Stimulated activated CD8-positive, alpha-beta memory T cell treated with anti-CD3 and anti-CD28 coated beads, Interleukin-12 subunit alpha, Interleukin-12 subunit beta, amount 100 ng/mL, for 24 hours (primary cell): ENCODE results near the gene ZNG1B.
"Not testable (repeated sequence)": the region's sequence is repeated elsewhere in the genome, so short reads cannot be mapped to it uniquely, and the experiment has no call there.

Experiments
- DNase-seq: peaks from one replicate; pipeline ENCODE4 v3.0.0-alpha.2; 2020; ENCODE audit errors: extremely low read depth

The ZNG1B gene

GRCh38 chr2:113503094-113504042 is 65.9 kb downstream of the ZNG1B start:
- DNase-seq, result not testable (repeated sequence)

GRCh38 chr2:113504081-113504480 is 66.6 kb downstream of the ZNG1B start:
- not testable (repeated sequence) for DNase-seq

- DNase-seq, result not testable (repeated sequence)
Observed at GRCh38 chr2:113507394-113508140, 70.1 kb downstream of the ZNG1B start.

- not testable (repeated sequence) for DNase-seq
Observed at GRCh38 chr2:113508187-113508586, 70.7 kb downstream of the ZNG1B start.

GRCh38 chr2:113510913-113511312 is 73.4 kb downstream of the ZNG1B start:
- DNase-seq, result not testable (repeated sequence)

- DNase-seq, result not testable (repeated sequence)
Observed at GRCh38 chr2:113511859-113512258, 74.4 kb downstream of the ZNG1B start.

GRCh38 chr2:113515457-113515856 is 78.0 kb downstream of the ZNG1B start:
- DNase-seq, result not testable (repeated sequence)

GRCh38 chr2:113515995-113516394 is 78.5 kb downstream of the ZNG1B start:
- DNase-seq, result not testable (repeated sequence)

DNA sequence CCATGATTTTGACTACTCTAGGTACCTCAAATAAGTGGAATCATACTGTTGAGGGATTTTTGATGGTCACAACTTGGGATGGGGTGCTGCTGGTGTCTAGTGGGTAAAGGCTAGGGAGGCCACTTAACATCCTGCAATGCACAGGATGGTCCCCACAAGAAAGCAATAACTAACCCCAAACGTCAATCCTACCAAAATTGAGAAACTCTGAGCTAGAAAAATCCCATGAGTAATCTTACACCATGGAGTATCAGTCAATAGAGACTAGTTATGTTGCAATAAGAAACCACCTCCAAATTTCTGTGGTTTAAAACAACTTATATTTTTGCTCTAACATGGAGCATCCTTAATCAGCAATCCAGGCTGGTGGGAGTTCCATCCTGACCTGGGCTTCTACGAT is 79.5 kb downstream of the ZNG1B start:
- not testable (repeated sequence) for DNase-seq

DNA sequence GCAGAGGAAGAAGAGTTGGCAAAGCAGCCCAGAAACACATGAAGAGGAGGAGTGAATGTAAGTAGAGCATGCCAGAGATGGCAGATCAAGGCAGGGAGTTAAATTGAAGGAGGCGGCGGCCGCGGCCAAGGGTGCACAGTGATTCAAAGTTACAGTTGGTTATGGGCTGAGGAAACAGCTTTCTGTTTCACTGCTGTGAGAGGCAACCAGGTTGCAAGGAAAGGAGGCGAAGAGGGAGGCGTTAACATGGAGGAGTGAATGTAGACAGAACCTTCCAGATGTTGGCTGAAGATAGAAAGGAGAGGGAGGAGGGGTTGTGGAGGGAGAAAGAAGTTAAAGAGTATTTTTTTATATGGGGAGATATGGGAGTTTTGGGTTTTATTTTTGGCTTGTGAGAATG is 83.3 kb downstream of the ZNG1B start:
- not testable (repeated sequence) for DNase-seq

DNA sequence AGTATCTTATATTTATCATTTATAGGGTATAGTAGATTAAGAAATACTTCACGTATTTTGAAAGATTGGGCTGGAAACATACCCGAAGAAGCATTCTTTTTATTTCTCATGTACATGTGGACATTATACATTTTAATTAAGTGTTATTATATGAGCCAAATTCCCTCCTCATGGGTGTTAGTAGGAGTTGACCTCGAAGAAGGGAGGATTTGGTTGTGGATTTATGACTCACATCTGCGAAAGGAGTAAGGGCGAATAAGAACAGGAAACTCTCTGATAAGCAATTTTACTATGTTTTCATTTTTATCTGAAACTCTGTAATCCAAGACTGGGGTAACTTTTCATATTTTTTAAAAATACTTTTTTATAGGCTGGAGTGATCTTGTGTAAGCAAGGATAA is 84.0 kb downstream of the ZNG1B start:
- not testable (repeated sequence) for DNase-seq

DNA sequence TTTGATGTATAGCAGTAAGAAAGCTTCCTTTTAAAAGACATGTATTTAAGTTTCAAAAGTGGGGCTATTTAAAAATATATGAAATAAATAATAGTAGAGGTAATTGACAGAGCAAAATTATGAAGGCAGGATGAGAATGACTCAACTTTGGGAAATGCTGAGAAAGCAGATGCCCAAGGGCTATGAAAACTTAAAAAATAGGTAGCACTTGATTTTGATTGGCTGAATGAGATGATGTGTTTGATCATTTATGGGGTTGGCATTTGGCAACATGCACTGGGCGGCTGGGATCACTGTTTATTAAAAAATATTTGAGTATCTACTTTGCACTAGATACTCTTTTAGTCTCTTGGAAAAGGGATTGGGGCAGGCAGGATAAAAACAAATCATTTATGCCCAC is 87.5 kb downstream of the ZNG1B start:
- not testable (repeated sequence) for DNase-seq

DNA sequence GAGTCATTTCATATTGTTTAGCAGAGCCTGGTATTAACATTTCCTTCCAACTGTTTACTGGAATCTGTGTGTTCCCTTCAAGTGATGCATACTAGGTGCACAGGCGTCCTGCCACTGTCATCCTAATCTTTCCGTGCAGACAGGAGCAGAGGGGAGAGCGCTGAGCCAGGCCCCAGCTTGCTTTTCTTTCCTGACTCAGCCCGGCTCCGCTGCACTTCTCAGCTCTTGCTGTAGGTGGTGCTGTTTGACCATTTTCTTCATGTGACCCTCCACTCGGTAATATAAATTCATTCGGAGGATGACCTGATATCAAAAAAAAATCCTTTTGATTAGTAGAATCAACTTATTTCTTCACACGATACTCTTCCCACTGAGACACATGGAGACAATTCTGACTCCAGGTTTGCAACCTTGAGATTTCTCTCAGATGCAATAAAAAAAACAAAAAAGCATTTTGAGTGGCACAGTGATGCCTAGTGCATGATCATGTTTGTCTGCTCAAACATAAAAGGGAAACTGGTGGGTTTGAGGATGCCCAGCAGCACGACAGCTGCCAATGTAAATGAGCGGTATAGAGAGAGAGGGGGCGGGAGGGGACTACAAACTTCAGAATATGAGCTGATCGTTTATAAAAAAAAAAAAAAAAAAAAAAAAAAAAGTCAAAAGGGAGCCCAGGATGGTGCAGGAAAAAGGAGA is 90.0 kb downstream of the ZNG1B start:
- DNase-seq, result not testable (repeated sequence)

GRCh38 chr2:113528126-113528525 is 90.6 kb downstream of the ZNG1B start:
- DNase-seq, result not testable (repeated sequence)

DNA sequence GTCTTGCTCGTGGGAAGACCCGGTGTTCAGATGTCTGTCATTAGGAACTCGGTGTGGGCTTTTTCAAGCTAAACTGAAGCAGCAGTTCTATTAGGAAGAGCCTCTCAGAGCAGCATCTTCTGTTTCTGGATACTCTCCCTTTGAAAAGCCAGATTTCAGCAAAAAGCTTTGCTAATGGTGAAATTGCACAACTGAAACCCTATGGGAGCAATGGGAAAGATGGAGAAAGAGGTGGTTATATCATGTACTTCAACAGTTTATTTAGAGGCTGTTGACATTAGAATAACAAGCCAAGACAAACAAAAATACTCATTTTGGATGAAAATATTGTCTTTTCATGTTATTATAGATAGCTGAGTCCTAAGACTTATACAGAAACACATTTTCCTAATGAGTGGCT is 91.4 kb downstream of the ZNG1B start:
- not testable (repeated sequence) for DNase-seq

DNA sequence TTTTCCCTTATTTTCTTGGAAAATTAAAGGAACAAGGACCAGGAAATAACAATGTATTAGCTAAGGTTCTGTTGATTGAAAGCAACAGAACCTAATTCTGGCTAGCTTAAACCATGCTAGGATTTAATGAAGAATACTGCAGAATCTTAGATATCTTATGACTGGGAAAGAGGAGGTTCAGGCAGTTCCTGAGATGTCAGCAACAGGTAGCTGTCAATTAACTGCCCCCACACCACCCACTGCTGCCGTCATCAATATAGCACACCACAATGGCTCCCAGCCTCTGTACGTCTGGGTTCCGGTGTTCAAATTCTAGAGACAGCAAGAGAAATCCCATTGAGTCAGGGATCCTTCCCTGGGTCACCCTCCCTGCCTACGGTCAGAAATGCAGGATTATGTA is 95.5 kb downstream of the ZNG1B start:
- not testable (repeated sequence) for DNase-seq

DNA sequence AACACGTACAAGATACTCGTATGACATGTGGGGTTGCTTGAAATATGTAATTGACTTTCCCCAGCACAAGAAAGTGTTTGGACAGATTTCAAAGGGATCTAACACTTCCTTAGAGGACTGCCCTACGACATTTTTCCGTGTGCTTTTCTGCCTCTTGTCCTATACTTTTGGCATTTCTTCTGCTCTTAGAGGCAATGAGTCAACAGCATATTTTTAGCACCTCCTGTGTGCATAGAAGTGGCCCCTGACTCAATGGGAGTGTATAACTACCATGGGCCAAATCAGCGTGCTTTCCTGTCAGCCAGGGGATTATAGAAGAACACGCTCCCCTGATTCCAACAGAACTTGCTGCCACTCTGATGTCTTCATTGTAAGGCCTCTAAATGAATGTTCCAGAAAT is 99.1 kb downstream of the ZNG1B start:
- DNase-seq, result not testable (repeated sequence)

DNA sequence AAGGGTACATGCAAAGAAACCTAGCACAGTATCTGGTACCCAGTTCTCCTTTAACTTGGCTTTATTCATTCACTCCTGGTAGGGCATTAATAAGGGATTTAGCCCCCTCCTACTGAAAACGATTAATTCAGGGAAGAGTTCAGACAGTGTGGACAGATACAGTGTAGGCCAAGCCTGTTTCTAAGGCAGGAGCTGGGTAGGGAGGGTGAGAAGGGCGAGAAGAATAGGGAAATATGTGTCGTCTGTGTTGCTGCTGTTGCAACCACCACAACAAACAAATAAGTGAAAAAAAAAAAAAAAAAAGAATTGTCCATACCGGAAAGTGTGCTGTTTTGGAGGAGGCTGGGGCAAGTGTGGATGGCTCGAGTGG is 103.3 kb downstream of the ZNG1B start:
- DNase-seq, result not testable (repeated sequence)

DNA sequence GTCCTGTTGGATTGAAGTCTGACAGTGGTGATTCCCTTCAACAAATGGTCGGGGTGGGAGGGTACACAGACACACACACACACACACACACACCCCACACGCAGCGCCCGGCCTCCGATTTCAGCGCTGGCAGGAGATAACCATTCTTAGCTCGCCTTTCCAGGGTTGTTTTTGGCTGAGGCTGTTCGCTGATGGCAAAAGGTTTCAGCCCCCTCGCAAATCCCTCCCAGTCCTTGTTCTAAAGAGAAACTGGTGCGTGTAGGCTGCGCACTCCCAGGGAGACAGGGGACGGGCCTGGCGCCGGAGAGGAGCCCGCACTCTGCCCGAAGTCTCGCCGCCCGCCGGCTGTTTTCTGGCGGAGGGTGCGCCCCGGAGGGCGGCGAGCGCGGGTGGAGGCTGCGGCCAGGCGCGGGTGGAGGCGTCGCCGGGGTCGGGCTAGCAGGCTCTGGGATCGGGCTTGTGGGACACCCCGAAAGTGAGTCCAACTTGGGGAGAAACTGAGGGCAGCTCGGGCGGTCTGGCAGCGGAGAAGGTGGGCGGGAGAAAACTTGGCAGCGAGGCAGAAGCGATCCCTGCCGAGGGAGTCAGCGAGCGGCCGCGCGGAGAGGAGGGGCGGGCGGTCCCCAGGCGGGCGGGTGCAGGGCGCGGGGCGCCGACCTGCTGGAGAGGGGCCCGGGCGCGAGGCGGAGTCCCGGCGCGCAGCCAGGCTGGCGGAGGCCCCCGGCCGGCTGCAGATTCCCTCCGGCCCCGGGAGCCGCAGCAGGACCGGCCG is 103.9 kb downstream of the ZNG1B start:
- not testable (repeated sequence) for DNase-seq

- DNase-seq, result not testable (repeated sequence)
Observed at GRCh38 chr2:113541976-113542485, 104.5 kb downstream of the ZNG1B start.

DNA sequence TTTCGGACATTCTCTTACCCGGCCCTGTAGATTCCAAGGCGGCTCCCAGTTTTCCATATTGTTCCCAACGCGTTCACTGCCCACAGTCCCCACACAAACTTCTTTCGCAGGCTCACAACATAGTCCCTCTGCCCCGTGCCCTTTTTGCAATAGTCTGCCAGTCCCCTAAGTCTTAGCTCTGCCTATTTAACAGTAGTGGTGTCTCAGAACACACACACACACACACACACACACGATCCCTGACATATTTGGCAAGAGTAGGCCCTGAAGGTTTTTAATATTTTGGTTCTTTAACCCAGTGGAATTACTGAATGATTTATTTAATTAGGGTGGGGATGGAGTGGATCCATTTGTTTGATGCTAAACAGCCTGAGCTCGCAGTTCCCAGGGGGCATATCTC is 105.0 kb downstream of the ZNG1B start:
- not testable (repeated sequence) for DNase-seq
